Measurements from ENCODE around the gene CCDC12.

- TF ChIP-seq, protein P1, sequence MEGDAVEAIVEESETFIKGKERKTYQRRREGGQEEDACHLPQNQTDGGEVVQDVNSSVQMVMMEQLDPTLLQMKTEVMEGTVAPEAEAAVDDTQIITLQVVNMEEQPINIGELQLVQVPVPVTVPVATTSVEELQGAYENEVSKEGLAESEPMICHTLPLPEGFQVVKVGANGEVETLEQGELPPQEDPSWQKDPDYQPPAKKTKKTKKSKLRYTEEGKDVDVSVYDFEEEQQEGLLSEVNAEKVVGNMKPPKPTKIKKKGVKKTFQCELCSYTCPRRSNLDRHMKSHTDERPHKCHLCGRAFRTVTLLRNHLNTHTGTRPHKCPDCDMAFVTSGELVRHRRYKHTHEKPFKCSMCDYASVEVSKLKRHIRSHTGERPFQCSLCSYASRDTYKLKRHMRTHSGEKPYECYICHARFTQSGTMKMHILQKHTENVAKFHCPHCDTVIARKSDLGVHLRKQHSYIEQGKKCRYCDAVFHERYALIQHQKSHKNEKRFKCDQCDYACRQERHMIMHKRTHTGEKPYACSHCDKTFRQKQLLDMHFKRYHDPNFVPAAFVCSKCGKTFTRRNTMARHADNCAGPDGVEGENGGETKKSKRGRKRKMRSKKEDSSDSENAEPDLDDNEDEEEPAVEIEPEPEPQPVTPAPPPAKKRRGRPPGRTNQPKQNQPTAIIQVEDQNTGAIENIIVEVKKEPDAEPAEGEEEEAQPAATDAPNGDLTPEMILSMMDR (IDR thresholded peaks at IDR 0.05) = no peak
- no peak for TF ChIP-seq POLR2A (IDR thresholded peaks at IDR 0.05)
Observed at GRCh38 chr3:46893146-46893748, 83.3 kb downstream of the CCDC12 start.

All from lower leg skin (tissue), 3 donors.